CD4-positive, alpha-beta T cell treated with Interleukin-4 for 1 hour (primary cell): ENCODE results near the gene CORO6.
A peak's percentile ranks its signal among the peaks of the same experiment; 100 is the strongest.

Experiments used
- DNase-seq, 2 donors: peaks; one replicate each; pipeline ENCODE4 v3.0.0-alpha.2; 2020 to 2022

Gene CORO6

DNA sequence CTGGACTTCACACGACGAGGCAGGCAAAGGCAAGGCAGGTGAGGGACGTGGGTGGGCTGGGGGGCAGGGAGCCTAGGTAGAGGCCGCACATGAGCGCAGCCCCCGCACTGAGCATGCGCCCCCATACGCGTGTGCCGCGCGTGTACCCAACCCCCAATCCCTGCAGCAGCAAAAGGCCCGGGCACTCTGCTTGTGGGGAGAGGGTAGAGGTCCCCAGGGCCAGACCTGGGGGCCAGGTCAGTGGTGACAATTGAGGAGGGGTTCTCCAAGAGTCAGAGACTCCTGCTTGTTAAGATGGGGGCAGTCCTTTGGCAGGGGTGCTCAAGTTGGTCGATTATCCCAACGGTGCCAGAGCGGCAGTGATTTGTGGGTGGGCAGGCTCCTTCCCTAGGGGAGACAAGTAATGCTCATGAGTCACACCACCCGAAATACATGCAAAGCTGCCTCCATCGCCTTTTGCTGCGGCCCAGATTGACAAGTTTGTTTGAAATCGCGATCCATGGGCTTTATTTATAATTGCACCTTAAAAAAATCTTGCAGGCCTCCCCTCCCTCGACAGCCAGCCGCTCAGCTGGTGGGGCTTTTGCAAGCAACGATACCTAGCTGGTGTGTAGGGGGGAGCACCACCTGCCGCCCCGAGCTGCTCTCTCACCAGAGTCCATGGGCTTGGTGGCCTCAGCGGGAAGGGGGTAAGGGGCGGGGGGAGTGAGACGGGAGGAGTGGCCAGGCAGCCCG is 32.1 kb downstream of the CORO6 start:
- peak in 1 of 2 donors; percentile 31 for DNase-seq

DNA sequence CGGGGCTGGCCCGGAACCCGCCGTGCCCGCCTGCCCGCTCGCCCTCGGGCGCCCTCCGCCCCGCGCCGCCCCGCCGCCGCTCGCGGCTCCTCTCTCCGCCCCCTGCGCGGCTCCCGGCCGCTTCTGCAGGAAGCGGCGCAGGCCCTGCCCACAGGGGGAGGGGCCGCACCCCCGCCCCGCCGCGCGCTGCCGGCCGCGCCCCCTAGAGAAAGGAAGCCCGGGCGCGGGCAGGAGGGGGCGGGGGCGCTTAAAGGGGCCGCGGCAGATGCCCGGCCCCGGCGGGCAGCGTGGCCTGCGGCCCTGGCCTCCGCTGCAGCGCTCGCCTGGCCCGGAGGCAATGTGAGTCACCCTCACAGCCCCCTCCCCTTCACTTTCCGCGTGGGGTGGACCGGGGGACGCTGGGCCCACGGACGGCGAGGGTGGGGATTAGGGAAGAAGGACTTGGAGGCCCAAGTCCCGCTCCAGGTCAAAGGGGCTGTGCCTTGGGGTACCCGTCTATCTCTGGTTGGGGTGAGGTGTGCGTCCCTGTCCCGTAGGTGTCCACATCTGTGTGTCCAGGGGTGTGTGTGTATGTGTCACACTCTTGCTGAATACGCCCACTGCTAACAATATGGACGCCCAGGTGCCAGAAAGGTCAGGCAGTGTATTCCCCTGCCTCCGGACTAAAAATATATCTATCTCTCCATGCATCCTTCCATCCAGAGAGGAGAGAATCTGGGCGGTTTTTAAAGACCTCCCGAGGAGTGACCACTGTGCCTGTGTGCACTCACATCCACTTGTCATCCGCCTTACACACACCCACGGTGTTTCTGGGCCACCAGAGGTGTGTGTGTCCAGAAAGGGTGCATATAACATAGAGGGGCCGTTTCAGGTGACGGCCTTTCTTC is 32.9 kb downstream of the CORO6 start, which contains the start of gene GIT1:
GIT1 (minus strand) TSS at position 125 of the 887 bp plus-strand sequence. CDS start 270 bp downstream, outside the sequence.
- DNase-seq: peak; percentile 82 to 85

DNA sequence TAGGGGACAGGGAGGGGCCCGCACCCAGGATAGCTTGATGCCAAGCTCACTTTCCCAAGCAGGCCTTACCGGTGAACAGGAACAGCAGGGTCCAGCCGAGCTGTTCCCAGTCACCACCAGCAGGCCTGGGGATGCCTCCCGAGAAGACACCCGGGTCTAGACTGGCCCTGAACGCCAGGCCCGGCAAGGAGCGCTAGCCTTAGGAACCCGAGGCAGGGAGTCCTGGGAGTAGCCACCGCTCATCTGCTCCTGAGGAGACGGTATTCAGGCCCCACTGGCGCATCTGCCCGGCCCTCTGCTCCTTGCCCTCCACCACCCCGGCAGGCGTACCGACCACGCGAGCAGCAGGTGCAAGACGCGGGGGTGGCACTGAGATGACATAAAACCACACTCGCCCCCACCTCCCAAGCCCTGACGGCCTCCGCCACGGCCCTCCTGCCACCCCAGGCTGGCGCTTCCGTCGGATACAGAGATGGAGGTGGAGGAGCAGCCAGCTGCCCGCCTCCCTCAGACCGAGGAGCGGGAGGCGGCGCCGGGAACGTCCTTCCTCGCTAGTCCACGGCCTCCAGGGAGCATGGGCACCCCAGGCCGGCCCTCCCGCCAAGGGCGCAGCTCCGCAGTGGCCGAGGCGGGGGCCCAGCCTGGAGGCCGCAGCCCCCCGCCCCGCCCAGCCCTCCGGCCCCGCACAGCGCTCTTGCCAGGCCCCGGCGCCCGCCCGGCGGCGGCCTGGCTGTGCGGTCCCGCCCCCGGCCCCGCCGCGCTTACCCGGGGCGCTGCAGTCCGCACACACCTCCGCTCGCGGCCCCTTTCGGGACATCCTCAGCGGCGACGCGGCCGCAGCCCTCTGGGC is 33.9 kb downstream of the CORO6 start:
- DNase-seq: peak; percentile 42 to 50

DNA sequence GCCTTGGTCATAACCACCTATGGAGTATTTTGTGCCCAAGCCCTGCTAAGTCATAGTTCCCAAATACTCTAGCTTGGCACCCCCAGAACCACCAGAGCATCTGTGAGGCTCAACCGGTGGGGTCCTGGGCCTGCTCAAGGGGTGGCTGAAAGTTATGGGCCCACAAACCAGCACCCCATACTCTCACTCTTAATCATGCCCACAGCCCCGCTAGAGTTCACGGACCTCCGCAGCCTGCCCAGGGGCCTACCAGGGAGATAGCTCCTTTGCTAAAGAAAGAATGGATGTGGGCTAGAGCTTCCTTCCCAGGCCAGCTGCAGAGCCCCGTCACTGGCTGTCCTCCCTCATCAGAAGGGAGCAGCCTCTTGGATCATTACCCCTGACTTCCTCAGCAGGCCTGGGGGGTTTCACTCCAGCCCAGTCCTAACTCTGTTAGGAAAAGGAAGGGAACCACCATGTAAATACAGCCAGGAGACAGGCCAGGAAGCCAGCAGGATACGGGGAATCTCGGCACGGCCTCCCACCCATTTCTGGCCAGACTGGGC is 34.6 kb downstream of the CORO6 start:
- DNase-seq: no peak

DNA sequence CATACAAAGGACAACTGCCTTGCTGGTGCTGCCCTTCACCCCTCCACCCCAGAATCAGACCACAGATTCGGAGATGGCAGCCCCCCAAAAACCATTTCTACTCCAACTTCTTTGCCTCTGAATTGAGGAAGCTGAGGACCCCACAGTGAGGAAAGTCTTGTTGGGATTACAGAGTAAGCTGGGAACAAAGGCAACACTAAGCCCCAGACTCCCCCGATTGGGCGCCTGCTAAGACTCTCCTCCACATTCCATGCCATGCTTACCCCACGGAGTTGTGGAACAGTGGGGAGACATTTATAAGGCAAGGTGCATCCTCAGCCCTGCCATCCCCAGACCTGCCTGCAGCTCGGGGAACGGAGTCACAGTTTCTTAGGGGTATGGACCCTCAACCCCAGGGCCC is 35.1 kb downstream of the CORO6 start:
- no peak for DNase-seq

DNA sequence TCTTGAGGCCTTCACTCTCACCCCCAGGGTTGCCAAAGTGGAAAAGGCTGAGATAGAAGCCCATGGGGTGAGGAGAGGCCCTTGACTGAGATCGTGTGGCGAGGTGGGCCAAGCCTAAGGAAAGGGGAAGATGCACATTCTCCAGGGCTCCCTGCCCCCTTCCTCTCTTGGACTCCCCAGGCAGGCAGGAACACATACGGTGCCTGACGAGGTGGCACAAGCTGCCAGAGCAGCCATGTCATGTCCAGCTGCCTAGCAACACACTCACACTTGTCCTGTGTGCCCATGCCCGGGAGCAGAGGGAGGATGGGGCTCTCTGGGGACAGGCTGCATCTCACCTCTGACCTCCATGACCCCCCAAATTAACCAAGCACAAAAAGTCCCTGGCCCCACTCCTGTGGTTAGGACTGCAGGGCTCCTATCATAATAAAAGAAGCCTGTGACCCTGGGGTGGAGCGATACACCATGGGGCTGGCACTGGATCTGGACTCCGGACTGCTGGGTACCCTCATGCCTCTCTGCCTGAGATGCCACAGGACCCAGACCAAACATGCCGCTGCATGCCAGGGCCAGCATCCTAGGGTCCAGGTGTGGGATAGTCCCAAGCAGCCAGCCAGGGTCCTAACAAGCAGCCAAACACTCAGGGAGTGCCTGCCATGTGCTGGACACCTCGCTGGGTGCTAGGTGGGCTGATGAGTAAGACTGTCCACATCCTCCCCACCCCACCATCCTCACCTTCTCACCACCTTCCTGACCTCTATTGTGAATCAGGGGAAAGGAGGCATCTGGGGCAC is 35.8 kb downstream of the CORO6 start:
- no peak for DNase-seq

DNA sequence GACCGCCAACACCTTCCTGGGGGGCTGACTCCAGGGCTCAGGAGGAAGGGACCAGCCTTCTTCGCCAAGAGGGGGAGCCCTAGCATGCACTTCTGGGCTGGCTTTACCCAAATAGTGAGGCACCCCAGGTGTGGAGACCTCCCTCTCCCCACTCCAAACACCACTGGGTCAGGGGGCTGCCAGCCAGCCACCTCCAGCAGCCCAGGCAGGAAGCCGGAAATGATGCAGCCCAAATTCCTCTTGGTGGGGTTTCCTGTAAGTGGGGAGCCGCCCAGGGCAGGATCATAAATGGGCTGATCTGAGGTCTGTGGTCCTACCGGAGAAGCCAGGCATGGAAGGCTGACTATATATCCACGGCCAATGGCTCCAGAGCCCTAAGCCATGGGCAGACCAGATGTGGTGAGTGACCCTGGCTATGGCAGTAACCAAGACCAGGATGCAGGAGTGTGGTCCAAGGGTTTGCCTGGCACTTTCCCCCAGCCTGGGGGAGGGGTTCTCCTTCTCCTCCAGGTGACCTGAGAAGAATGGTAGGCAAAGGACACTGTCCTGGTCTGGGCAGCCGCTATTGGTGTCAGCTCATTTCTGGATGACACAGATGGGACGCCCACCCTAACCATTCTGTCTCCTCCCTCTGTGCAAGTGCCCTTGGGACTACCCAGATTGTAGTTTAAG is 37.5 kb downstream of the CORO6 start:
- DNase-seq: peak; percentile 30 to 46

DNA sequence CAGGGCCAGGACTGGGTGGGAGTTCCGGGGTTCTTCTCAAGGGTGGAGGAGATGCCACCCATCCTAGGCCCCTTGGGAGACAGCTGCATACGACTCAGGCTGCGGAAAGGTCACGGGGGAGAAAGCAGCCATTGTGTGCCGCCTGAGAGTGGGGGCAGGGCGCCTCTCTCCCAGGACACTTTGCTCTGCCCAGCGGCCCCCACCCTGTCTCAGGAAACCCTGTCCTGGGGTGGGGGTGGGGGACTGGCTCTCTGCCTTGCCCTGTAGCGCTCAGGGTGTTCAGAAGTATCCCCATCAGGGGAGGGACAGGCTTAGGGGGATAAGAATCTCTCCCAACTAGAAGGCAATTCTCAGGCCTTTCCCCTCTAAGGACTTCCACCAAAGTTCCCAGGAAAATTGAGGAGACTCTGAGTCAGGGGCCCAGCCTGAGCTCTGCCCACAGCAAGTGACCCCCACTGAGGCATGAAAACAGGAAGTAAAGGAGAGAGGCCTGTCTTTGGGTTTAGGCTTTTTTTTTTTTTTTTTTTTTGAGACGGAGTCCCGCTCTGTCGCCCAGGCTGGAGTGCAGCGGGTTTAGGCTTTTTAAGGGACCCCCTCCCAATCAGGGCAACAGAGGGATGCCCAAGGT is 38.1 kb downstream of the CORO6 start:
- no peak for DNase-seq

DNA sequence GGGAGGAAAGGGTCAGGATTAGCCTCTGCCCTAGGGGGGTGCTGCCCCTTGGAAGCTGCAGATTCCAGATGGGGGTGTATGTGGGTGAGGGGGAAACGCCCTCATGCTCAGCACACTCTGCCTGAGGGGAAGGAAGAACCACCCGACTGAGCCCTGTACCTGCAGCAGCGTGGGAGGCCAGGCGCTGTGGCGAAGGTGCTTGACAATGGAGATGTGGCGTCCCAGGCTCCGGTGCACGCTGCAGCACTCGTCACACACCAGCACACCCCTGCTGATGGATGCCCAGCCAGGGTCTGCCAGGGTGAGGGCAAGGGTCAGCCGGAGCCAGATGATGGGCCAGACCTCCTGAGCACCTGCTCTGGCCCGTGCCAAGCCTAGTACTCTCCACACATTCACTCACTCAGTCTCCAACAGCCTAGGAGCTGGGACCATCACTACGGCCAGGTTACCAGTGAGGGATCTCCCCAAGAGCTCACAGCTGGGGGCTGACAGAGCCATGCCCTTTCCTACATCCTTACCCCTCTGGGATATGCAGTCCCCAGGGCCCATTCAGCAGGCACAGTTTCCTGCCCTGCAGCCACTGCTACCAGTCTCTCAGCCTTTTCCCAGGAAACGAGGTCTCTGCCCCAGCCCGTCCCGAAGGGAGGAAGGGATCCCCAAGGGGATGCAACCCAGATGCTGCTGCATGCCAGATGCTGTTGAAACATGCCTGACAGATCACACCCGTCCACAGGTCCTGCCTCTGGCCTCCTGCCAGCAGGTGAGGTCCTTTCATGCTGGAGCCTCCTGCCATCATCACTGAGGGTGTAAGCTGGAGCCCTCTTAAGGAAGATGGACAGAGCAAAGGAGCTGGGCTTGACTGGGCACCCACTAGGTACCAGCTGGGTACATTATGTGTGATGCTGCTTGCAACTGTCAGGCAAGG is 39.1 kb downstream of the CORO6 start:
- no peak for DNase-seq

DNA sequence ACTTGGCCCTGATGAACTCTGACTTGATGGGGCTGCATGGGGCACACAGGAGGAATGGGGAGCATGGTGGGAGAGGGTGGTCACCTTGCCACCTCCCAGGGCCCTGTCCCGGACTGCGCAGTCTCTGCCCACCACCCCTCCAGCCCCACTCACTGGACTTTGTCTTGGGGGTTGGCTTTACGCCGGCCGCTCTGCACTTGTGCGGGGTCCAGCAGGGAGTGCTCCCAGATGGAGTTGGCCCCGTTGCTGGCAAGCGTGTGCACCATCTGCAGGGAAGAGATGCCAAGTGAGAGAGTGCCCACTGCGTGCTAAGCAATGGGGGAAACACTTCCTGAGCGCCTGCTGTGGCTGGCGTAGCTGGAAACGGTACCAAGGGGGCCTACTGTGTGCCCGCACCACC is 39.9 kb downstream of the CORO6 start:
- DNase-seq: no peak

DNA sequence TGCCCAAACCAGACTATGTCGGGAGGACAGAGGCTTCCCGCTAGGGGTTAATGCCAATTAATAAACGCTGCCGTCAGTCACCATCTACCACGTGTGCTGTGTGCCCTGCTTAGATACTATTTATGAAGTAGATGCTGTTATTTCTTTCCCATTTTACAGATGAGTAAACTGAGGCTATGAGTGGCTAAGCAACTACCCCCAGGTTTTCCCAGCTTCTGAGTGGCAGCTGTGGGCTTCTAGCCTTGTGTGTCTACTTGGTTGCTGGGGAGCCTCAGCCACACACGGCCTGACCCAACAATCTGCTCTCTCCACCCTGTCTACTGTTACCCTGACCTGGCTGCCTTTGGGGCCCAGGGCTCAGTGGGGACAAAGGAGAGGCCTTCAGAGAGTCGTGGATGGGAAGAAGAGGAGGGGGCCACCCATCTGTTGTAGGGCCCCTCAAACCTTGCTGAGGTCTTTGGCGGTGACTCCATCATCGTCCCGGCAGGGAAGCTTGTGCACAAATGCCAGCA is 40.4 kb downstream of the CORO6 start:
- no peak for DNase-seq

DNA sequence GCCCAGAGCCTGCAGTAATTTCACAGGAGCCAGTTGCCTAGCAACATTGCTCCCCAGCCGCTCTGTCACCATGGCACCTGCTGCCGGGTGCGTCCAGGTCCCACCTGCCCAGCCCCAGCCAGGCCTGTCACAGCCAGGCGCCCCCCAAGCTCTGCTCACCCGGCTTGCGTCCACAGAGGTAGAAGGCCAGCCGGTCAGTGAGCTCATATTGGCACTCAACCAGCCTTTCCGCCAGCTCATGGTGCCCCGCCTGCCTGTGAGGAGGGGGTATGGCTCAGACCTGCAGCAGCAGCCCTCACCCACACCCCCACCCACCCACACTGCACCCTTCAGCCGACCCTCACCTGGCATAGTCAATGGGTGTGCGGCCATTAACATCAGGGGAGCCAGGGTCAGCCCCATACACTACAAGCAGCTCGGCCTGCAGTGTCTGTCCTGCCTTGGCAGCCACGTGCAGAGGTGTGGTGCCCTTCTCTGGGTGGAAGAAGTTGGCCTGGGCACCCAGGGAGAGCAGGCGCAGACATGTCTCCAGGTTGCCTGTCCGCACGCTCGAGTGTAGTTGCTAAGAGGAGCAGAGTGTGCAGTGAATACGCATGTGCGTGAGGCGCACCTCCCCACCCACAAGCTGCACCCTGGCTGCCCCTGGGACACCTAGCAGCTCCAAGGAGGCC is 41.0 kb downstream of the CORO6 start:
- DNase-seq: no peak

DNA sequence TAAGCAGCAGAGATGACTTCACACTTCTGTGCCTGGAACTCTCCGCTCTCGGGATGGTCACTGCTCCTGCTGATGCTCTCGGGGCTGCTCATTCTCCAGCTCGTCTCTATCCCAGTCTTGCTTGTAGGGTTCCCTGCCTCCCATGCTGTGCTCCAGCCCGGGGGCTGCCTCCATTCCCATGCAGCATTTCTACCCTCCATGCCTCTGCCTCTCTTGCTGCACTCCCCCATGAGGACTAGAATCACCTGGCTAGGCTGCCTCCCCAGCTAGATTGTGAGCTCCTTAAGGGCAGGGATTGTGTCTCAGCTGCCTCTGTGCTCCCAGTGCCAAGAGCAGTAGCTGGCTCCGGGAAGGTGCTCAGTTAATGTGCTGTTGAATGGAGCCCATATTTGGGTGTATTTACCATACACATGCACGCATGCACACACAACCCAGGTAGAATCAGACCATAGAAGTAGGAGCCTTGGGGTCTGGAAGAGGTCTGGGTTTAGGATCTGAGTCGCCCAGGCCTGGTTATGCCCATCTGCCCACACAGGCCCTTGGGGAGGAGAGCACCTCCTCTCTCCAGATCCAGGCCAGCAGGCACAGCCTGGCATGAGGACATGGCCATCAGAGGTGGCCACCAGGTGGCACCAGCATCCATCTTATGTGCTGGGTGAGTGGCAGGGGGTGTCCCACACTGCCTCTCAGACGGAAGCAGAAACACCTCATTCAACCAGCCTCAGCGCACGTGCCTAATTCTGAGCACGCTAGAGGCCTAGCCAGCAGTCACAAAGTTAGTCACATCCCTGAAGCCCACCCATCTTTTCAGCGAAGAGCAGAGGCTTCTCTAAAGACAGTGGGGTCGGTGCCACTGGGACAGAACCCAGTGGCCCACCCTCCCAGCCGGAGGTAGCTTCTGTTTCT is 42.6 kb downstream of the CORO6 start:
- peak; percentile 91 to 92 for DNase-seq

DNA sequence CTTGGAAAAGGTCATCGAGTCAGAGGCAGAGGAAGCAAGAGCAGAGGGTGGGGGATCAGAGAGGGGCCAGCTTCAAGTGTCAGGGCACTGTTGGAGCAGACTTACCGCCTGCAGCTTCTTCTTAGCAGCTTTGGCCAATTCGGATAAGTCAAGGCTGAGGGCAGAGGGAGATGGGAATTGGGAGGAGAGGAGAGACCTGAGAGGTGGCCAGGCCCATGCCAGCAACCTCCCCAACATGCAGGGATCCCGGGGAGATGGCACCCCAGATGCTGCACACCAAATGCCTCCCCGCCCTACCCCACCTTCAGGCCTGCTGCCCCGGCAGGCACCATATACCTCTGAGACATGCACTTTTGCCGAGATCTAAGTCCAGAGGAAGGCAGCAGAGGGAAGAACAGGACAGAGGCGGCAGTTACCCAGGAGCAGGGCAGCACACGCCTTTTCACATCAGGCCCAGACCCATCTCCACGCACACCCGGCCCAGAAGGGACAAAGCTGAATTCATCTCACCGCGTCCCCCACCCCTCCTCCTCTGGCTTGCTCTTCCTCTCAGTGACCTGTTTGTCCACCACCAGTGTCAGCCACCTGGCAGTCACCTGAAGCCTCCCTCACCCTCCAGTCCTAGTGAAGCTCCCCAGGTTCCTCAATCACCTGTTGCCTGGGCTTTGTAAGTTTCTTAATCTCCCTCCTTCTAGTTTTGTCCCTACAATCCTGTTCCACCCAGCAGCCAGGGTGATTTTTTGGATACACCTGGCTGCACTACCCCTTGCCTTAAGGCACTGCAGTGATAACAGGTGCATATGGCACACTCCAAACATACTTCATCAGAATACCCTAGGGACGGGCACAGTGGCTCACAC is 43.9 kb downstream of the CORO6 start:
- no peak for DNase-seq

DNA sequence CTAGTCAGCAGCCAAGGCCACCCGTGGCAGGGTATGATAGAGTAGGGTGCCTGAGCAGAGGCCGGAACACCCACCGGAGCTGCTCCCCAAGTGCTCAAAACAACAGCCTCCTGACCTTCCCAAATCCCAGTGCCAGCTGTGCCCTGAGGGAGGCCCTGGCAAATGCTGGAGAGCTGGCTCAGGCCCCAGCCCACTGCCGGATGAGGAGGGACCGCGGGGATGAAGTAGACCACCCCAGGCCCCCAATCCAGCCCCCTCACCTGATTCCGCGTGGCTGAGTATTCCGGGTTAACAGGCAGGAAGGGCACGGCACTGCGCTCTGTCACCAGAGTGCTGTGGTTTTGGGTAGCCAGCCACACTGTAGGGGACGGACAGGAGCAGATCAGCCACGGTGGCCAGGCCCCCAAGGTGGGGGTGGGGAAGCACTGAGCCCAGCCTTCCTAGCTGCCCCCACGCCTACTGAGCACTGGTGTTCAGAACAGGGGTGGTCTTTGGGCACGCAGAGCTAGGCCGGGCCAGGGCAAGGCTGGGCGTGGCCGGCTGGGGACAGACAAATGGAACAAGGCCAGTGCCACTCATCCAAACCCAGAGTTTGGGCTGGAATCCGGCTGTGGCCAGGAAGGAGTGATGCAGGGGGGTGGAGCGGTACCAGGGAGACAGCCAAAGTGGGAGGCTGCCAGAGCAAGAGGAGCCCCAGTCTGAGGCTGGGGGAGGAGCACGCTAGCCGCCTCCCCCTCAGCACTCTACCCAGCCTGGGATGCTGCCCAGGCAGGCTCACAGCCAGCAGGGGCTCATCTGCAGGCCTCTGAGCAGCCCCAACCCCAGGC is 45.1 kb downstream of the CORO6 start:
- DNase-seq: no peak

DNA sequence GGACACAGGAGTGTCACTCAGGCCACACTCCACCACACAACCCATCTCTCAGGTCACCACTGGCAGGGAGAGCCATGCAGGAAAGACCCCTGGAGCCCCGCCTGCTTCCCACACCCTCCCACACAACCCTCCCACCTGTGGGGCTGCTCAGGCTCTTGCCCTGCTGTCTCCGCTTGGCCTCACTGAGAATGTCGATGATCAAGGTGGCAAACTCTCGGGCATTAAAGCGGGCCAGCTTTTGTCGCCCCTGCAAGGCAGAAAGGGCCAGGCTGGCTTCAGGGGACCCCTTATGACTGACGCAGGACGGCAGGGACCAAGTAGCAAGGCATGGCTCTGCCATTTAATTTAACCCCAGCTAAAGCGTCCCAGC is 45.7 kb downstream of the CORO6 start:
- no peak for DNase-seq
